Measurements from ENCODE around the gene CFAP69. TPM values are rescaled to one million over a fixed set of nuclear protein-coding genes. Genes with fewer than 3 reads are reported as not detected.
A peak's percentile ranks its signal among the peaks of the same experiment; 100 is the strongest.

The CFAP69 gene
- 3.9 and 4.9 TPM in 2 replicates for total RNA-seq (2014; rRNA removed; shearing (Covaris generic))

DNA sequence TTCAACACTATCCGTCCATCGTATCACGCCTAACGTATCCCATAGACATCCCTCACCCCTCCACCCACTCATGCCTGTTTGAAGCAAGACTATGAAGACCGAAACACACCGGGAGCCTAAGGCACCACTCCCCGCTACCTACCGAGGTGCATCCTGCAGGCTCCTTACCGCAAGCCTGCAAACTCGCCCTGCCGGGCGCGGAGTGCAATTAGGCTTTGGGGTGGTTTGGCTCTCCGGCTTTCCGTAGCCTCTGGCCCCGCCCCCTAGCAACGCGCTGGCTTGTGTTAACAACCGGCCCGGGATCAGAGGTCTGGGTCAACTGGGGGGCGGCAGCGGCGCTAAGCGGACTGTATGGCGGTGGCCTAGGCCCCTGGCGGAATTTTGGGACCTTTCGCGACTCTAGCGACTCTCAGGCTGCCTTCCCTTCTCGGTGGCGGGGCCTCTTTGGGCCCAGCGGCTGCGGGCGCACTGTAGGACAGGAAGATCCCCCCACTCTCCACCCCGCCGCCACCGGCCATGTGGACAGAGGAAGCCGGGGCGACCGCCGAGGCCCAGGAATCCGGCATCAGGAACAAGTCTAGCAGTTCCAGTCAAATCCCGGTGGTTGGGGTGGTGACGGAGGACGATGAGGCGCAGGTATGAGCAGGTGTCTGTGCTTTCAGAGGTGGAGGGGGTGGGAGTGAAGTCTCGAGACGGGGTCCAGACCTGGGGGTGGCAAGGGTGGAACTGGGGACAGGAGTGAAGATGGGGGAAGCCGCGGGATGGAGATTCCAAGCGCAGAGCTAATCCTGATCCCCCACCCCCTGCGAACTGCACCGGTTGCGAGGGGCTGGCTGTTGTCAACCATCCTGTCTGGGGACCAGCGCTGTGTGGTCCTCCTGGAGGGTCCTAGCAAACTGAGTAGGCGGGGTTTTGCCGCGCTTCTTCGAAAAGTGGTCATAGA lies at the start of gene CFAP69:
Gene CFAP69 (plus strand): TSS at position 266 of the 943 bp plus-strand sequence. CDS start 251 bp downstream, at position 517.
- DNase-seq (ENCODE audit: low read depth), result peak; percentile 89

- DNase-seq (ENCODE audit: low read depth), result no peak
These were observed 43.3 kb upstream of the CFAP69 start for GRCh38 chr7:90201500-90202195.

GRCh38 chr7:90207956-90208355 lies 37.0 kb upstream of the CFAP69 start:
- no peak for DNase-seq (ENCODE audit: low read depth)

GRCh38 chr7:90209776-90210175 lies 35.2 kb upstream of the CFAP69 start:
- DNase-seq (ENCODE audit: low read depth), result peak; percentile 4

- no peak for DNase-seq (ENCODE audit: low read depth)
These were observed 34.5 kb upstream of the CFAP69 start for GRCh38 chr7:90210475-90210874.

- peak; percentile 38 for DNase-seq (ENCODE audit: low read depth)
These were observed 34.0 kb upstream of the CFAP69 start for GRCh38 chr7:90210981-90211380.

- DNase-seq (ENCODE audit: low read depth), result peak; percentile 96
These were observed 33.4 kb upstream of the CFAP69 start, which contains the start of gene STEAP2 for GRCh38 chr7:90211391-90212148. TSS of gene STEAP2 (plus strand) at chr7:90211740. CDS start at chr7:90225083, 13,343 bp downstream.

DNA sequence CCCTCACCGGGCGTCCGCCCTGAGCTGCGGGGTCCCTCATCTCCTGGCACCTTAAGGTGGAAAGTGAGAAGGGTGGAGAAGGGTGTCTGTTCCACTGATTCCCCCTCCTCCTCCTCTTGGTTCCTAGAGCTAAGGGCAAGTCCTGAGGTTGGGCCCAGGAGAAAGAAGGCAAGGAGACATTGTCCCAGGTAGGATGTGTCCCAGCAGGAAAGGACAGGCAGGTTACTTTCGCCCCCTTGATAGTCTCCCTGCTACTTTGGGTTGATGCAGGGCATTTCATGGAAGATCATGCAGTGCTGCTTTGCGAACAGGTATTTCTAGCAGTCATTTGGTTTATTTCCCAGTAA lies 32.9 kb upstream of the CFAP69 start:
- no peak for DNase-seq (ENCODE audit: low read depth)

GRCh38 chr7:90213521-90213920 lies 31.5 kb upstream of the CFAP69 start:
- no peak for DNase-seq (ENCODE audit: low read depth)

DNA sequence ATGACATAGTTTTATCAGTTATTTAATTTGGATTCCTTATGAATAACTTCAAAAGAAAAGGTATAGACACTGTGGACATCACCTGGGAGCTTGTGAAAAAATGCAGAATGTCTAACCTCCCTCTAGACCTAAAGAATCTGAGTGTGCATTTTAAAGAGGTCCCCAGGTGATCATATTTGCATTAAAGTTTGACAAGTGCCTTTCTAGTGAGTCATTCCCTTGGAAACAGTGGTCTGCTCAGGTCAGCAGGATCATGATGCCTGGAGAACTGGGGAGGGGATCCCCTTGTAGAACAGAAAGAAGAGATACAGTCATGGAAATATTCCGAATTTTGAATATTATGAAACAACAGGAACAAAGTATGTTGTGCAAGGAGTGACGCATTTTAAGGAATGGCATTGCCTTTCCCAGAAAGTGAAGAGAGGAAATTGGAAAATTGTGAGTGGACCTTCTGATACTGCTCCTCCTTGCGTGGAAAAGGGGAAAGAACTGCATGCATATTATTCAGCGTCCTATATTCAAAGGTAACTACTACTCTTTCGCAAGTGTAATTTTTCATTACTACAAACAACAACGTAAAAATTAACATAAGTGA lies 28.8 kb upstream of the CFAP69 start:
- DNase-seq (ENCODE audit: low read depth), result no peak

DNA sequence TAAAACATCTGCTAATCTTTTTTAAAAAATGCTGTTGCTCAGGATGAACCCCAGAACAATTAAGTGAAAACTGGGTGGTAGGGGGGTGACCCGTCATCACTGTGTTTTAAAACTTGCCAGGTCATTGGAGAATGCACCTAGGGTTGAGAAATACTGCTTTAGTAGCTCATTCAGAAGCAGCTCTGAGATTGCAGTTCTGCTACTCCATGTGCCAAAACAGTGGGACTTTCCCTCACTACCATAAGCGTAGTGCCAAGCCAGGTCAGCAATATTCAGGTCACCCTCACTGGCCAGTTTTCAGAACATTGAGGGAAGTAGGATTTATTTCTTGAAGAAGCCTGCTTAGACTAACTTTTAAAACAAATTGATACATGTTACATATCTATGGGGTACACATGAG lies 28.2 kb upstream of the CFAP69 start:
- DNase-seq (ENCODE audit: low read depth), result no peak

- DNase-seq (ENCODE audit: low read depth), result no peak
These were observed 22.6 kb upstream of the CFAP69 start for GRCh38 chr7:90222390-90222789.

DNA sequence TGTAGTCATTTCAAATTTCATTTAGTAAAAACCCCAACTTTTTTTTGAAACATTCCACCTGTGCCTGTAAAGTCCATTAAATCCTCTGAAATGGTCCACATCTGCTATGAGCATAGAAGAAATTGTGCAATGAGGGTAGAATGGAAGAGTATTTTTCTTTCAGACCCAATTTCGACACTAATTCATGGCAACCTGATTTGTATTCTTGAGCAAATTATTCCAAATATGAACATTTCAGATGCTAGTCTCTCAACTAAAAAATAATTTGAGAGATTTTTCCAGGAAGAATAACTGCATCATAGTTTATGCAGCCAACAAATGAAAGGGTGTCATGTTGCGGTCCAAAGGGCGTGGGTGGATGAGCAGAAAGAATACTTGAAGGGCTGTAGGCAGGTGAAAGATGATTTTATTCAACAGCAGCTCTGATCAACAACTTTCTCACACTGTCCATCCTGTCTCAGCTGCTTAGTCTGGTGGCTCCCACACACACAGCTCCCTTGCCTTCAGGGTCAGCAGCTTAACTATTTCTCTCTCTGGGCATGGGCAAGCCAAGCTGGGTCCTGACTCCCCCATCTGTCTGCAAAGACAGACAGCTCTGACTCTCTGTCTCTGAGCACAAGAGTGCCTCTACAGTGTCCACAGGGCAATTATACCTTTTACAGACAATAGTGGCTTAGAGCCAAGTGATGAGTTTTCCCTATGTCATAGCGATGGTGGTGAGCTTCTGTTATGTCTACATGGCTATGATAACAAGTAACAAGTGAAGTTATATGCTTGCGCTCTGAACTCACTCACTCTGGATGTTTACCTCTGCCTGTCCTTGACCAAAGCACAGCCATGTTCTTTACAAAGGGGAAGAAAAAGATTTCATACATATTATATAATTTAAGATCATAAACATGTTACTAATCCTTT lies 21.9 kb upstream of the CFAP69 start:
- peak; percentile 54 for DNase-seq (ENCODE audit: low read depth)

- no peak for DNase-seq (ENCODE audit: low read depth)
These were observed 20.8 kb upstream of the CFAP69 start for GRCh38 chr7:90224195-90224594.

GRCh38 chr7:90225181-90225580 lies 19.8 kb upstream of the CFAP69 start:
- DNase-seq (ENCODE audit: low read depth), result no peak

- no peak for DNase-seq (ENCODE audit: low read depth)
These were observed 19.4 kb upstream of the CFAP69 start for GRCh38 chr7:90225601-90226000.

DNA sequence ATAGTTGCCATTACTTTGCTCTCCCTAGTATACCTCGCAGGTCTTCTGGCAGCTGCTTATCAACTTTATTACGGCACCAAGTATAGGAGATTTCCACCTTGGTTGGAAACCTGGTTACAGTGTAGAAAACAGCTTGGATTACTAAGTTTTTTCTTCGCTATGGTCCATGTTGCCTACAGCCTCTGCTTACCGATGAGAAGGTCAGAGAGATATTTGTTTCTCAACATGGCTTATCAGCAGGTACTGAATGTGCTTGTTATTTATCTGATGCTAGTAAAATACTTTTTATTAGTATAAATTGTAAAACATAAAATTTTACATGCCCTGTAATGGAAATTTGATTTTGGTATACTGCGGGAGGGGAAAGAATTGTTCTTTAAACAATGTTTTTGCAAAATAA lies 17.7 kb upstream of the CFAP69 start:
- no peak for DNase-seq (ENCODE audit: low read depth)

DNA sequence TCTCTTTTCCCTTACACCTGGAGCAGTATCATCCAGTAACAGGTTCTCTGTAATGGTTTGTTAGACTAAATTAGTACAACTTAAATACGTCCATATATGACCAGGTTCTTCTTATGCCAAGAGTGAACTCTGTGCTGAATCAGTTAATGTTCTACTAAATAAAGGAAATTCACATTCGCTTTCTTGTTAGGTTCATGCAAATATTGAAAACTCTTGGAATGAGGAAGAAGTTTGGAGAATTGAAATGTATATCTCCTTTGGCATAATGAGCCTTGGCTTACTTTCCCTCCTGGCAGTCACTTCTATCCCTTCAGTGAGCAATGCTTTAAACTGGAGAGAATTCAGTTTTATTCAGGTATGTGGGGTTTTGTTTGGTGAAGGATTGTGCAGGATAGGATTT lies 15.3 kb upstream of the CFAP69 start:
- no peak for DNase-seq (ENCODE audit: low read depth)

- no peak for DNase-seq (ENCODE audit: low read depth)
These were observed 14.1 kb upstream of the CFAP69 start for GRCh38 chr7:90230834-90231233.

- DNase-seq (ENCODE audit: low read depth), result no peak
These were observed 13.7 kb upstream of the CFAP69 start for GRCh38 chr7:90231304-90231703.

DNA sequence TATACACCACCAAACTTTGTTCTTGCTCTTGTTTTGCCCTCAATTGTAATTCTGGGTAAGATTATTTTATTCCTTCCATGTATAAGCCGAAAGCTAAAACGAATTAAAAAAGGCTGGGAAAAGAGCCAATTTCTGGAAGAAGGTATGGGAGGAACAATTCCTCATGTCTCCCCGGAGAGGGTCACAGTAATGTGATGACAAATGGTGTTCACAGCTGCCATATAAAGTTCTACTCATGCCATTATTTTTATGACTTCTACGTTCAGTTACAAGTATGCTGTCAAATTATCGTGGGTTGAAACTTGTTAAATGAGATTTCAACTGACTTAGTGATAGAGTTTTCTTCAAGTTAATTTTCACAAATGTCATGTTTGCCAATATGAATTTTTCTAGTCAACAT lies 12.5 kb upstream of the CFAP69 start:
- no peak for DNase-seq (ENCODE audit: low read depth)
